Fibroblast of lung (primary cell): ENCODE results near the gene IL1A. TPM values are rescaled to one million over a fixed set of nuclear protein-coding genes. Genes with fewer than 3 reads are reported as not detected.
A peak's percentile ranks its signal among the peaks of the same experiment; 100 is the strongest.

Experiments used
- DNase-seq, 2 donors: peaks; one replicate each; pipeline versions ENCODE4 v3.0.0 to v3.0.0-alpha.2; 2010; ENCODE audit warnings: low read depth in 2 of 2
- H2AFZ ChIP-seq: 2 replicates; pipeline ENCODE4 v1.5.1; 2012; ENCODE audit warnings: low read length, control low read depth, inconsistent platforms
- H3K27ac ChIP-seq: 2 replicates; pipeline ENCODE4 v1.5.1; 2011; ENCODE audit warnings: low read length, control low read depth; ENCODE audit not compliant: insufficient read depth
- H3K27me3 ChIP-seq: 2 replicates; pipeline ENCODE4 v1.5.1; 2011; ENCODE audit warnings: mild to moderate bottlenecking, low read length; ENCODE audit not compliant: control insufficient read depth, insufficient read depth
- H3K36me3 ChIP-seq: 2 replicates; pipeline ENCODE4 v1.5.1; 2011; ENCODE audit warnings: low read length; ENCODE audit not compliant: control insufficient read depth, insufficient read depth
- H3K4me1 ChIP-seq: 2 replicates; pipeline ENCODE4 v1.5.1; 2011; ENCODE audit warnings: low read length; ENCODE audit not compliant: control insufficient read depth, insufficient read depth; ENCODE audit errors: extremely low read depth
- H3K4me2 ChIP-seq: 2 replicates; pipeline ENCODE4 v1.5.1; 2011; ENCODE audit warnings: low read length, control low read depth; ENCODE audit not compliant: insufficient read depth; ENCODE audit errors: extremely low read depth
- H3K4me3 ChIP-seq, 4 experiments: fragments of 200-600 bp in 1 of 4; sonication (generic) in 1 of 4; replicated peaks in 1 of 4; 2 replicates each; pipeline ENCODE4 v1.5.1; 2011 to 2016; ENCODE audit warnings: low read length in 4 of 4, low read depth in 3 of 4, mild to moderate bottlenecking in 3 of 4, control low read depth in 2 of 4, inconsistent platforms in 1 of 4, mixed read lengths in 1 of 4; ENCODE audit not compliant: insufficient read depth in 1 of 4; ENCODE audit errors: control extremely low read depth in 1 of 4
- H3K79me2 ChIP-seq: 2 replicates; pipeline ENCODE4 v1.5.1; 2012; ENCODE audit warnings: mild to moderate bottlenecking, low read length, inconsistent platforms; ENCODE audit not compliant: control insufficient read depth, insufficient read depth
- H3K9ac ChIP-seq: 2 replicates; pipeline ENCODE4 v1.5.1; 2011; ENCODE audit warnings: mild to moderate bottlenecking, low read length, control low read depth; ENCODE audit not compliant: insufficient read depth
- H3K9me3 ChIP-seq: 2 replicates; pipeline ENCODE4 v1.5.1; 2012; ENCODE audit warnings: low read depth, low read length; ENCODE audit not compliant: control insufficient read depth, insufficient read depth
- H4K20me1 ChIP-seq: 2 replicates; pipeline ENCODE4 v1.5.1; 2011; ENCODE audit warnings: low read length; ENCODE audit not compliant: control insufficient read depth, insufficient read depth; ENCODE audit errors: extremely low read depth
- CTCF ChIP-seq, 2 donors: IDR thresholded peaks in 1 of 2; conservative IDR thresholded peaks in 1 of 2; 1 replicate in 1 of 2; 2 replicates in 1 of 2; pipeline ENCODE4 v1.5.1; 2011 to 2012; ENCODE audit warnings: low read length in 2 of 2, control low read depth in 1 of 2, inconsistent platforms in 1 of 2, low read depth in 1 of 2, mild to moderate bottlenecking in 1 of 2
- EZH2 ChIP-seq: IDR thresholded peaks from 2 replicates; pipeline ENCODE4 v1.5.1; 2012; ENCODE audit warnings: low read length, control low read depth, mild to moderate bottlenecking; ENCODE audit errors: missing control alignments
- polyA plus RNA-seq, 2 donors: library from polyadenylated mRNA; depleted of rRNA in 1 of 2; stranded (reverse) in 1 of 2; unstranded in 1 of 2; fragments of >200 nt; gene quantifications; 2 replicates each; pipeline ENCODE4 v1.2.1, GENCODE V29; 2011 to 2012; ENCODE audit warnings: missing spikeins in 1 of 2
- total RNA-seq: library from RNA; depleted of rRNA; stranded (reverse); fragments of >200 nt; gene quantifications from 2 replicates; pipeline ENCODE4 v1.2.1, GENCODE V29; 2014

The IL1A gene
- total and polyA plus RNA-seq, 2 donors (not counting 1 experiment from before 2014, with no cell fraction given), result 0.07 to 0.17 TPM

- Histone ChIP-seq H3K9me3 (no peaks in the 10 kb centered on the region), H3K27me3 (no peaks in the 10 kb centered on the region), H3K79me2 (no peaks in the 10 kb centered on the region), H3K27ac (no peak overlapping the region), H3K9ac (no peak overlapping the region), H2AFZ (no peak overlapping the region), H3K4me3 (no peak overlapping the region), H3K4me2 (no peak overlapping the region), H3K4me1 (no peaks in the 10 kb centered on the region), H3K36me3 (no peaks in the 10 kb centered on the region), H4K20me1 (no peaks in the 10 kb centered on the region)
- peak in 1 of 2 donors; percentile 36 for DNase-seq
- TF ChIP-seq CTCF (conservative IDR thresholded peaks at IDR 0.05 in 1 of 2, IDR thresholded peaks at IDR 0.05 in 1 of 2; ENCODE audit: low read depth in 1 of 2, low read length in 2 of 2) (no peak), EZH2 (no peak)
Measured at GRCh38 chr2:112818094-112818902, 34.0 kb upstream of the IL1A start.

GRCh38 chr2:112817082-112817689 is 32.9 kb upstream of the IL1A start:
- H3K27me3 ChIP-seq, result no peaks in the 10 kb centered on the region
- TF ChIP-seq CTCF (conservative IDR thresholded peaks at IDR 0.05 in 1 of 2, IDR thresholded peaks at IDR 0.05 in 1 of 2; ENCODE audit: low read depth in 1 of 2, low read length in 2 of 2), result no peak
- TF ChIP-seq EZH2, result no peak
- H3K9me3 ChIP-seq, result no peaks in the 10 kb centered on the region
- no peak for DNase-seq
- no peak overlapping the region for H3K9ac ChIP-seq
- no peak overlapping the region for H3K4me2 ChIP-seq
- H3K36me3 ChIP-seq, result no peaks in the 10 kb centered on the region
- no peaks in the 10 kb centered on the region for H4K20me1 ChIP-seq
- H2AFZ ChIP-seq, result no peak overlapping the region
- no peaks in the 10 kb centered on the region for H3K79me2 ChIP-seq
- H3K4me3 ChIP-seq, result no peak overlapping the region
- H3K27ac ChIP-seq, result no peak overlapping the region
- H3K4me1 ChIP-seq, result peaks cover 5% of the 10 kb centered on the region

- H3K27me3 ChIP-seq, result no peaks in the 10 kb centered on the region
- H3K9ac ChIP-seq, result no peak overlapping the region
- no peak overlapping the region for H3K4me2 ChIP-seq
- H3K4me1 ChIP-seq, result peaks cover 5% of the 10 kb centered on the region
- no peaks in the 10 kb centered on the region for H3K36me3 ChIP-seq
- no peak overlapping the region for H3K4me3 ChIP-seq
- H3K79me2 ChIP-seq, result no peaks in the 10 kb centered on the region
- H3K9me3 ChIP-seq, result no peaks in the 10 kb centered on the region
- no peak overlapping the region for H3K27ac ChIP-seq
- H4K20me1 ChIP-seq, result no peaks in the 10 kb centered on the region
- DNase-seq, result peak in 1 of 2 donors; percentile 28
- no peak overlapping the region for H2AFZ ChIP-seq
- TF ChIP-seq CTCF (conservative IDR thresholded peaks at IDR 0.05 in 1 of 2, IDR thresholded peaks at IDR 0.05 in 1 of 2; ENCODE audit: low read depth in 1 of 2, low read length in 2 of 2), result no peak
- no peak for TF ChIP-seq EZH2
Measured at GRCh38 chr2:112814278-112814677, 30.0 kb upstream of the IL1A start.
